RCC 7860 (cell line): ENCODE results near the gene CBFA2T2.
"Not testable (repeated sequence)": the region's sequence is repeated elsewhere in the genome, so short reads cannot be mapped to it uniquely, and the experiment has no call there.

ENCODE experiments used
- DNase-seq: peaks from one replicate; pipeline ENCODE4 v3.0.0-alpha.2; 2015; ENCODE audit warnings: low spot score
- FAIRE-seq: peaks from 2 replicates; lab custom pipeline; 2012; peaks lifted over from hg19 to GRCh38; lab: Jason Lieb, UNC

The CBFA2T2 gene

DNA sequence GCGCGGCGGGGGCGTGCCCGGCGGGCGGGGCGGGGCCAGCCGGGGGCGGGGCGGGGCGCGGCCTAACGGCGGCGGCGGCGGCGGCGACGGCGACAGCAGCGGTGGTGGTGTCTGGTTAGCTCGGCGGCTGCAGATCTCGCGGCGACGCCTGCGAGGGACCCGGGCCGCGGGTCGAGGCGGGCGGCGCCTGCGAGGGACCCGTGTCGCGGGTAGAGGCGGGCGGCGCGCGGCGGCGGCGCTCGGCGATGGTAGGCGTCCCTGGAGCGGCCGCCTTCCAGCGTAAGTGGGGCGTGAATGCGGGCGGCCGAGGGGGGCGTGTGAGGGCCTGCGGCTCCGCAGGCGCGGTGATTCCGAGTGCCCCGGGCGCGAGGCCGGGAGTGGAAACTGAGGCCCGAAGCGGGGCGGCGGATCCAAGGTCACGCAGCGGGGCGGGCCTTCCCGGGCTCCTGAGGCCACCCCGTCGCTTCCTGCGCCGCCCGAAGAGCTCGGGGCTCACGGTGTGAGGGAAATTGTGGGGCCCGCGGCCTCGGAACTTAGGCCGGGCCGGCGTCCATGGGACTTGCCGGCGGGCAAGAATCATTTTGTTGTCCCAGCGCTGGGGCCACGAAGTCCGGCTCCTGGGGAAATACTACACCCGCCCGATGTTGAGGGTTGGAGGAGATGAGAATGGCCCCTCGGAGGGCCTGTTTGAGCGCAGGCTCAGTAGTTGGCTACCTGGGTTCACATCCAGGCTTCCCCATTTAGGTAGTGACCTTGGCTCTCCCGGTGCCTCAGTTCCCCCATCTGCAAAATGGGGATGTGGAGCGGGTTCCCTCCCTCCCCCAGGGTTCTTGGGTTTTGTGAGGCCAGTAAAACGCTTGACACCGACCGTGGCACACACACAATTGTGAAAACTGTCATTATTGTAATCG lies at the start of gene CBFA2T2:
TSS of gene CBFA2T2 (plus strand) at position 74 of the 911 bp plus-strand sequence. CDS start at position 246, 172 bp downstream.
- FAIRE-seq: no peak
- DNase-seq: no peak

DNA sequence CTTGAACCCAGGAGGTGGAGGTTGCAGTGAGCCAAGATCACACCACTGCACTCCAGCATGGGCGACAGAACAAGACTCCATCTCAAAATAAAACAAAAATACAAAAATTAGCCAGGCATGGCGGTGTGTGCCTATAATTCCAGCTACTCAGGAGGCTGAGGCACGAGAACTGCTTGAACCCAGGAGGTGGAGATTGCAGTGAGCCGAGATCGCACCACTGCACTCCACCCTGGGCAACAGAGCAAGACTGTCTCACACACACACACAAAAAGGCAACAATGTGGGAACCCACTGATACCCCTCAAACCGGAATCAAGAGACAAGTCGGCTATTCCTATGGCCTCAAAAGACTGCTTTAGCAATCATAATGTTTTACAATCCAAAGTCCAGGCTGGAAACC lies 49.3 kb upstream of the CBFA2T2 start:
- DNase-seq, FAIRE-seq: not testable (repeated sequence)

DNA sequence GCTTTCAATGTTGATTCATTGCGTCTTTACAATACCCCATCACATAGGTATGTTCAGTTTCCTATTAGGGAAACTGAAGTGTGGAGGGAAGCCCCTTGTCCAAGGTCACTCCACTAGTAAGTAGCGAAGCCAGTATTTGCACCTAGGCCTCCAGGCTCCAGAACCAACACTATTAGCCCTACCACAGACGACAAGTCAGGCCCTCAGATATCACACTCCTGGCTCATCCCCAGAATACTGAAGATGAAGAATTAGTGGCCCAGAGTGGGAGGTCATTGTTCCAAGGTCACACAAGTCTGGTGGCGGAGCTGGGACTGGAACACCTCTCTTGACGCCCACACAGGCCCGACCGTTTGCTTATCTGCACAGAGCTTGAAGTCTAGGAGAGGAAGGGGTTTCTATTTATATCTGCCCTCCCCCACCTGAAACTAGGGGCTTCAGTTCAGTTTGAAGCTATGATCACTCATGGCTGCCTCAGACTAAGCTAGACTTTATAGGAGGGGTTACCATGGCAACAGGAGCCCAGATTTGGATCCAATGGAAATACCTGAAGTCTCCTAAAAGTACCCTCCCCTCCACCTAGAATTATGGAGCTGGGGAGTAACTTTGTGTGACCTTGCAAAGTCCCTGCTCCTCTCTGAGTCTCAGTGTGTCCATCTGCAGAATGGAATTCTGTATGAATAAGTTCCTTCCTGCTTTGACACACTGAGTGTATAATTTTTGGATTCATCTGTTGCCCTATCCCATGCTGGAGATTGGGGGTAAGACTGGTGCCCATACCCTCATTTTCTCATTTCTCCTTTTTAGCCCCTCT lies 48.5 kb upstream of the CBFA2T2 start:
- DNase-seq: no peak
- FAIRE-seq: no peak

DNA sequence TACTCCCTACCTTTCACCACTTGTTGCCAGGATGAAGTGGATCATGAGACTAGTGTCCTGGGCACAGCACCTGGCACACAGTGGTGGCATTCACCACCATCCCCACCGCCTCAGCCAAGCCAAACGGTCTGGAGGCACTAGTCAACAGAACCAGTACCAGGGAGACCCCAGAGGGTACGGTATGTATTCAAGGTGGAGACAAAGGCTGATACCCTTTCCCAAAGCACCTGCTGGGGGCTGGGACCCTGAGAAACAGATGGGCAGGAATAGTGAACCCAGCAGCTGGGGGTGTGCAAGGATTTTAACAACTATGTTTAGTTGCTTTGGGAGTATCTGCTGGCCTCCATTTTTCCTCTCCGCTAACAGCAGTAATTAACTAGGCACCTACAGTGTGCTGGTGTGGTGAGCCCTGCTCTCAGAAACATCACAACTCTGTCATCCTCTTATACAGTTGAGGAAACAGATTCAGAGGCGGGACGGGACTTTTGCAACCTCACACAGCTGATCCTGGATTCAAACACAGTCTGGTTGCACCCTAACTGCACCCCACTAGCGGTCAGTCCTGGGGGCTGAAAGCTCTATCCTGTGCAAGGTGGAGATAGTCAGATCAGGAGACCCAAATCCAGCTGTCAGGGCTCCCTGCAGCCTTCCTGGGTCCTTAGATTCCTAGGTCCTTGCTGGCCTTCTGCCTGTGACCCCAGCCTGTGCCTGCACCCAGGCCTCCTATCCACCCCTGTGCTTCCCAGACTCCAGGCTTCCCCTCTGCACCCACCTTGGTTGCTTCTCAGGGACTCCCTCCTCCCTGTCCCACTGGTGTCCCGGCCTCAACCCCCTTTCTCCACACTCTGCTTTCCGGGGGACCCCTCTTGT lies 47.5 kb upstream of the CBFA2T2 start:
- FAIRE-seq (no peak), DNase-seq (no peak)

DNA sequence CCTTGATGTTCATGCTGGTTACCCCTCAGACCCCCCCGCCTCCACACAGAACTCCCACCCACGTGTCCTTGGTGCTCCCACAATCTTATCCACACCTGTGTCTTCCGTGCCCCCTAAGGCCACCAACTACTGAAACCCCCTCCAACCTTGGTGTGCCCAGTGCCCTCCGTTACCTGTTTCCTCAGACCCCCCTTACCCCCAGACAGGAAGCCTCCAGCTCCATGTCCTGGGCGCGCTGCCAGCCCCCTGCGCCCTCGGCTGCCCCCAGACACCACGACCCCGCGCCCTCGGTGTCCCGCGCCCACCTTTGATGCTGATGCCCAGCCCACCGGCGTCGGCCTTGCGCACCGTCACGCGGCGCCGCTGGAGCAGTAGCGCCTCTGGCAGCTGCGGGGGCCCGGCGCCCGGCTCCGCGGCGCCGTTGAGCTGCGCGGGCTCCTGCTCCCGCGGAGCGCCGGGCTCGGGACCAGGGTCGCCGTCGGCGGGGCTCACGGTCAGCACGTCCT lies 46.8 kb upstream of the CBFA2T2 start:
- FAIRE-seq (no peak), DNase-seq (no peak)

DNA sequence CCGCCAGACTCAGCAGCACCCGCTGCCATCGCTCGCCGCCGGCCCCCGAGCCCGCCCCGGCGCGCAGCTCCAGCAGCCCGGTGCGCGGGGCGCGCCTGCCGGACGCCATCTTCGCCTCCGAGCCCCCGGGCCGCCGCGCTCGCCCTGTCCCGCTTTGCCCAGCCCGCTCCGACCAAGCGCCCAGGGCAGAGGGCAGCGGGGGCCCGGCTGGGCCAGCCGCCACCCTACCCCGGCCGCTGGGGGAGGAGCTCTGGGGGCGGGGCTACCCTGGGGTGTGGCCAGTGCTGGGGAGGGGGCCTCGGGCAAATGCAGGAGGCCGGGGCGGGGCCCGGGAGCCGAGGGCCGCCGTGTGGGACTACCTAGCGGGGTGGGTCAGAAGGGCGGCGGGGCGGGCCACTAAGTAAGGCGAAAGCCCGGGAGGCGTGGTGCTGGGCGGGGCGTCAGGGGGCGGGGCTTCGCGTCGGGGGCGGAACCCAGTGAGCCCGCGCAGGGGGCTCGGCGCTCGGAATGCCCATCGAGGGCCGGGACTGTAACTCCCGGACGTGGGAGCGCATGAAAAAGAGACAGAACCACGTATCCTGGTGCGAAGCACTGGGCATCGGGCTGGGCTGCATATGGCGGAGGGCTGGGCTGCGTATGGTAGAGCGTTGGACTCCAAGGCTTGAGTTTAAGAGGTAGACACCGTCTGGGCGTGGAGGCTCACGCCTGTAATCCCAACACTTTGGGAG lies 46.2 kb upstream of the CBFA2T2 start, which contains the start of gene SNTA1:
TSS of gene SNTA1 (minus strand) at position 252 of the 728 bp plus-strand sequence. CDS start at position 109, 143 bp downstream.
- DNase-seq (peak; percentile 77), FAIRE-seq (no peak)

DNA sequence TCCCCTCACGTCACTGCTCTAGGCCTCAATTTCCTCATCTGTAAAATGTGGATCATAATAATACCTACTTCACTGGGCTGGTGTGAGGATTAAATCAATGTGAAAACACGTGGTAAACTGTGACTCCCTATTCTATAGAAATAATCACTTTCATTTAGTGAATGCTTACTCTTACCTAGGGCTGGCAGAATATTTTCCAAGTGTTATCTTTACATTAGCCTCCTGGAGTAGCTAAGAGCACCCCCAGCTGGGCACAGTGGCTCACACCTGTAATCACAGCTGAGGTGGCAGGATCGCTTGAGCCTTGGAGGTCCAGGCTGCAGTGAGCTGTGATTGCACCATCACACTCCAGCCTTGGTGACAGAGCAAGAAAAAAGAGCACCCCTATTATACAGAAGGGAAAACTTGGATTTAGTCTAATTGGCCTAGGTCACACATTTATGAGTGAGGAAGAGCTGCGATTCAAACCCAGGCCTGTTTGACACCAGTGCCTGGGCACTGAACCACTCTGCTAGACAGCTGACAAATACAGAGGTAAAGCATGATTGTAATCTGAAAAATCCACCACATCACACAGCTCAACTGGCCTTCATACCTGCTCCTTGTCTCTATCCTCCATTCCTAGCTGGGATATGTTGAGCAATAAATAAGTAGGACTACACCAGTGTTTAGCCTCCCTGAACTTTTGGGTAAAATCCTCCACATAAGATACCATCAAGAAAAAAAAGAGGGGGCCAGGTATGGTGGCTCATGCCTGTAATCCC lies 44.9 kb upstream of the CBFA2T2 start:
- DNase-seq (peak; percentile 30), FAIRE-seq (no peak)

DNA sequence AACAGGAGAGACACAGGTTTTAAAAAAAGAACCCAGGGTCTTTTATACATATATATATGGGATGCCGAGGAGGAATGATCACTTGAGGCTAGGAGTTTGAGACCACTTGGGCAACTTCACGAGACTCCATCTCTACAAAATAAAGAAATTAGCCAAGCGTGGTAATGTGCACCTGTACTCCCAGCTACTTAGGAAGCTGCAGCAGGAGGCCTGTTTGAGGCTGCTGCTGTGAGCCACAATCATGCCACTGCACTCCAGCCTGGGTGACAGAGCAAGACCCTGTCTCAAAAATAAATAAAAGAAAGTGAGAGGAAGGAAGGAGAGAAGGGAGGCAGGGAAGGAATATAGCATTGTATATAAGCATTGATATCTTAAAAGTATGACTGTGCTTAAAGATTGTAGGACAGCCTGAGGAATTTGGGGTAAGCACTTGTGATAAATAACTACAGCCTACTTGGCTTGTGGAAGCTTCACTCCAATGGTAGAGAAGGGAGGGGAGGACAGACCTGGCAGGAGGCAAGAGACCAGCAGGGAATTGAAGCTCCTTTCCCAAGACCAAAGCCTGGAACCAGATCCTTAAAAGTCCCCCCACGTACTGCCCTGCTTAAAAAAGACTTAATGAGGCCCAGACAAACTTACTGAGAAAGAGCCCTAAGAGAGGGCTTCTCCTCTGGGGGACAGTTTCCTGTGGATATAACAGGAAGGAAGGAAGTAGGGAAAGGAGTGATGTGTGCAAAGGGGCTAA lies 43.8 kb upstream of the CBFA2T2 start:
- FAIRE-seq (no peak), DNase-seq (no peak)

DNA sequence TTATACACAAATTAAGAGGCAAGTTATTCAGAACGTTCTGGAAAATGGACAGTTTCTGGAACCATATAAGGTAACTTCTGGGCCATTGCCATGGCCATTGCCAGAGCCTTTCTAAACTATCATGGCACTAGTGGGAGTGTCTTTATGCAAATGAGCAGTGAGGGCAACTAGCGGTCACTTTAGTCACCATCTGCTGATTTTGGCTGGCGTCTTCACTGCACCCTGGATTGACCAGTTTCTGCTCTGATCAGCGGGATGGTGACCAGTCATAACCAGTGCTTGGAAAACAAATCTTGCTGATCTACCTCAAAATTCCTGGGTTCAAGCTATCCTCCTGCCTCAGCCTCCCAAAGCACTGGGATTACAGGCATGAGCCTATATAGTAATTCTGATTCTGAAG lies 39.0 kb upstream of the CBFA2T2 start:
- DNase-seq: no peak
- no peak for FAIRE-seq

DNA sequence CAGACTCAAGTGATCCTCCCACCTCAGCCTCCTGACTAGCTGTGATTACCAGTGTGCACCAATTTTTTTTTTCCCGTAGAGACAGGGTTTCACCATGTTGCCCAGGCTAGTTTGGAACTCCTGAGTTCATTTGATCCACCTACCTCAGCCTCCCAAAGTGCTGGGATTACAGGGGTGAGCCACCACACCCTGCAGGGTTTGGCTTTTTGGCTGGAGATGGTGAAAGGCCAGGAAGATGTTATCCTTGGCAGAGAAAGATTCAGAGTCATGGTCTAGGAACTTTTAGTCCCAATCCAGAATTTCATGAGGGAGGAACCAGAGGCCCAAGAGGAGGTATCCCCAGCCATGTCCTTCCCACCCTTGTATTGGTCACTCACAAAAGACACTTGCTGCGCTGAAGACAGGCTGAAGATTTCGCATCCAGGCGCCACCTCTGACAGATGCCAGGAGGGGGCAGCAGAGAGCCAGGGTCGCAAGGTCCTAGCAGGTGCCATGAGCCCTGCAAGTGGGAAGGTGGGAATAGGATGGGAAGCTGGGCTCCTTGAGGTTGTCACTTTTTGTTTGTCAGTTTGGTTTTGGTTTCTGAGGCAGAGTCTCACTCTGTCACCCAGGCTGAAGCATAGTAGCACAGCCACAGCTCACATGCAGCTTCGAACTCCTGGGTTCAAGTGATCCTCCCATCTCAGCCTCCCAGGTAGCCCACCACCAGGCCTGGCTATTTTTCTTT lies 32.8 kb upstream of the CBFA2T2 start:
- DNase-seq: peak; percentile 68
- FAIRE-seq: not testable (repeated sequence)

DNA sequence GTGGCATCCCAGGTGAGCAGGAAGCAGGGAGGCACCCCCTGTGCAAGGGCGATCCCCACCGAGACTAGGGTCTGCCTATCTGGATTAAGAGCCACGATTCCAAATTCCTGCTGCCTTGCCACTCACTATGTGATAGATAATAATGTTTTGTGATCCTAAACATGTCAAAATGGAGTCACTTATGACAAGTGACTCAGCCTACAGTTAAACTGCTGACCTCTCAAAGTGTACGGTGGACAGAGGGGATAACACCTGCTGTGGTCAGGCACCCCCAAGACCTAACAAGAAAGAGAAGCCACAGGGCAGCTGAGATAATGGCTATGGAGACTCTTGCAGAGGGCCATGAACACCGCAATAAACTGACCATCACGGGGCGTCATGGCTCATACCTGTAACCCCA lies 30.3 kb upstream of the CBFA2T2 start:
- FAIRE-seq: no peak
- no peak for DNase-seq

DNA sequence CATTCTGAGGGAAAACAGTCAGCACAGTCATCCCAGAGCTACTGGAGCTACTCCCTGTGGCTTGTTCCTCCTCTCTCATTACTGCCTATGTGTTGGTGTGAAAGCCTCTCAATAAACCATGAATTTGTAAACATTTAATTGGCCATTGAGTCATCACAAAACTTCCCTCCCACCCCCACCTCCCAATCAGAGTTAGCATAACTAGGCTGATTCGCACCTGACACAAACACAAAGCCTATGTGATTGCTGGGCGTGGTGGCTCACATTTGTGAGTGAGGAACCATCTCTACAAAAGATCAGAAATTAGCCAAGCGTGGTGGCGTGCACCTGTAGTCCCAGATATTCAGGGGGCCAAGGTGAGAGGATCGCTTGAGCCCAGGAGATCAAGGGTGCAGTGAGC lies 29.2 kb upstream of the CBFA2T2 start:
- DNase-seq: no peak
- no peak for FAIRE-seq

DNA sequence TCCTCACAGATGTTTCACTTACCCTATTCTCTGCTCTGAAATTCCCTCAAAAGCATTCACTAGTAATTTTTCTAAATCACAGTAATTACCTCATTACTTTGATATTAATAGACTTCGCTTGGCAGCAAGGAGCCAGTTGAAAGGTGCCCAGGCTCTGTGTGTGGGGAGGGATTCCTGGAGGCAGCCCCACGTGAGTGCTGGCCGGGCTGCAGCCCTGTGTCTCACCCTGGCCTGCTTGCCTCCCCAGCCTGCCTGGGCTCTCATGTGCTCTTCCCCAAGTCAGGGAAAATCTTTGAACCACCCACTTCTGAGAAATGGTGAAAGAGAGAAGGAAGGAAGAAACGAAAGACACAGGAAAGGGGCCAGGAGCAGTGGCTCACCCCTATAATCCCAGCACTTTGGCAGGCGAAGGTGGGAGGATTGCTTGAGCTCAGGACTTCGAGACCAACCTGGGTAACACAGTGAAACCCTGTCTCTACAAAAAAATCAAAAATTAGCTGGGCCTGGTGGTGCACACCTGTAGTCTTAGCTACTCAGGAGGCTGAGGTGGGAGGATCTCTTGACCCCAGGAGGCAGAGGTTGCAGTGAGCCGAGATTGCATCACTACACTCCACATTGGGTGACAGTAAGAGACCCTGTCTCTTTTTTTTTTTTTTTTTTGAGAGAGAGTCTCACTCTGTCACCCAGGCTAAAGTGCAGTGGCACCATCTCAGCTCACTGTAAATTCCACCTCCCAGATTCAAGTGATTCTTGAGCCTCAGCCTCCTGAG lies 26.4 kb upstream of the CBFA2T2 start:
- DNase-seq (no peak), FAIRE-seq (no peak)

DNA sequence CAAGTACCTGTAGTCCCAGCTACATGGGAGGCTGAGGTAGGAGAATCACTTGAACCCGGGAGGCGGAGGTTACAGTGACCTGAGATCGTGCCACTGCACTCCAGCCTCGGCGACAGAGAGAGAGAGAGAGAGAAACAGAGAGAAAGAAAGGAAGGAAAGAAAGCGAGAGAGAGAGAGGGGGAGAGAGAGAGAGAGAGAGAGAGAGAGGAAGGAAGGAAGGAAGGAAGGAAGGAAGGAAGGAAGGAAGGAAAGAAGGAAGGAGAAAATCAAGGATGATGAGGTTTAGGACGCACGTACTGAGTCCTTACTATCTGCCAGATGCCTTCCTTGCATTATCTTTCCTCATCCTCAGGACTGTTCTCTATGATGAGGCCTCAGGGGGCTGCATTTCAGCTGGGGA lies 25.1 kb upstream of the CBFA2T2 start:
- FAIRE-seq, DNase-seq: not testable (repeated sequence)

DNA sequence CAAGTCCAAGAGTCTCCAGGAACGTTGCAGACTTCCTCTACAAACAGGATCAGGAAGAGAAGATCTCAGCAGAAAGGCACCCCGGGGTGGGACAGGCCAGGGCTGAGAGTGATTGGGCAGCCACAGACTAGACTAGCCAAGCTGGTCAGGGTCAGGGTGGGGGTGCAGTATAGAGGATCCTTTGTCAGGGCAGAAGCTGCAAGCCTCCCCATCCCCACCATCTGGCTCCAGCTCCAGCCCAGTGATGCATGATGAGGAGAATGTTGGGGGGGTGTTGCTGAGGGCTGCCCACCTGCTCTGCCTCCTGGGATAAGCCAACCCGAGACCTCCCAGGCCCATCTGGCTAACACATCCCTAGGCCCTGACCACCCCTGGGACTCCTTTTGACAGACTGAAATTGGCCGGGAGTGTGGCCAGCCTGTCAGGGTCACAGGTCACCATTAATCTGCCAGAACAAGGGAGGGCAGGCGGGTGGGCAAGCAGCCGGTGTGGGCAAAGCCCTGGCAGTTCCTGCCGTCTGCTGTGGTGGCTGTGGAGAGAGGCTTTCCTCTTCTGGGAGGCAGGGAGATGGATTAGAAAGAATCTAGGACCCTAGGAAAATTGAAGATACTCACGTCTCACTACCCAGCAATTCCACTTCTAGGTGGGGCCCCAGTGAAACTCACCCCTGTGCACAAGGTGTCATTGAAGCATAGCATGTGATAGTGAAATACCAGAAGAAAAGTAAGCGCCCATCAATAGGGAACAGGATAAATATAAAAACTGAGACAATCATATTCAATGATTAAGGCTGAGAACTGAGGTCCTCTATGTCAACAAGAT lies 24.2 kb upstream of the CBFA2T2 start:
- DNase-seq (no peak), FAIRE-seq (no peak)

DNA sequence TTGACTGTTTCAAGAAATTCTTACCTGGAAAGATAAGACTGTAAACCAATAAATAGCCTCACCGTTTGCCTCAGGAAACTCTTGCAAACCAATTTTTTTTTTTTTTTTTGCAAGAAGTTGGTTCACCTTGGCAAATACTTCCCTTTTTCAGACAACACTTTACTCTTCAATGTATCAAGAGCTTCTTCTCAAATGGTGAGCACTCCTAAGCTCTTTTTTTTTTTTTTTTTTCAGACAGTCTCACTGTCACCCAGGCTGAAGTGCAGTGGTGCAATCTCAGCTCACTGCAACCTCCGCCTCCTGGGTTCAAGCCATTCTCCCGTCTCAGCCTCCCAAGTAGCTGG lies 23.6 kb upstream of the CBFA2T2 start:
- DNase-seq (no peak), FAIRE-seq (no peak)
